ENCODE data around the gene PRKCB. TPM values are rescaled to one million over a fixed set of nuclear protein-coding genes. Genes with fewer than 3 reads are reported as not detected.

The PRKCB gene
- total RNA-seq, 1 experiment from 2014 or later, result 0.89 TPM

- ChIA-PET POLR2A (no interaction called here), RAD21 (ENCODE audit: low non-redundant PET in 1 of 2, low total read pairs in 2 of 2, uncharacterized antibody in 2 of 2, unreplicated experiment in 2 of 2) (no interaction called here), CTCF (no interaction called here)
- no peaks in the 10 kb centered on the region for H3K36me3 ChIP-seq (ENCODE audit: control insufficient read depth in 1 of 2, insufficient read depth in 2 of 2, low read length in 2 of 2)
- no peaks in the 10 kb centered on the region for H4K20me1 ChIP-seq (ENCODE audit: insufficient read depth)
- H3K9ac ChIP-seq (ENCODE audit: low read length), result no peak overlapping the region
- no peaks in the 10 kb centered on the region for H3K9me3 ChIP-seq (ENCODE audit: control insufficient read depth in 1 of 2, insufficient read depth in 1 of 2, low read depth in 1 of 2, low read length in 2 of 2)
- ATAC-seq (no peak), DNase-seq (ENCODE audit: low read depth, low spot score) (no peak)
- intact Hi-C loops (cut with micrococcal nuclease), result no loop called here
- no peak overlapping the region for H2AFZ ChIP-seq (ENCODE audit: low read depth, low read length, poor library complexity, severe bottlenecking)
- no peaks in the 10 kb centered on the region for H3K79me2 ChIP-seq (ENCODE audit: insufficient read depth, low read length)
- H3K9me2 ChIP-seq (ENCODE audit: insufficient read depth), result no peaks in the 10 kb centered on the region
- H3K27me3 ChIP-seq (ENCODE audit: insufficient read depth, low read length), result 0 out of 2 replicates have a peak, but pooled peaks cover 4% of the 10 kb centered on the region
- H3K4me3 ChIP-seq (replicated peaks in 1 of 2; ENCODE audit: low read depth in 1 of 2, low read length in 2 of 2), result no peak overlapping the region
- H3K4me1 ChIP-seq (ENCODE audit: control insufficient read depth in 1 of 2, insufficient read depth in 2 of 2, low read length in 2 of 2), result no peaks in the 10 kb centered on the region
- BruUV-seq (replicated peaks), result no TSS peak
- no peak overlapping the region for H3K4me2 ChIP-seq (ENCODE audit: low read length)
- TF ChIP-seq MAX (IDR thresholded peaks at IDR 0.05), result no peak
- TF ChIP-seq FOSL1 (IDR thresholded peaks at IDR 0.05; ENCODE audit: low read depth), result no peak
- no peak for TF ChIP-seq CTCF (IDR thresholded peaks at IDR 0.05 in 2 of 3, conservative IDR thresholded peaks at IDR 0.05 in 1 of 3; ENCODE audit: borderline replicate concordance in 1 of 3, insufficient read depth in 1 of 3, low read depth in 2 of 3, low read length in 2 of 3)
- no peak for TF ChIP-seq CBX3 (IDR thresholded peaks at IDR 0.05; ENCODE audit: low read depth)
- TF ChIP-seq POLR2AphosphoS5 (IDR thresholded peaks at IDR 0.05; ENCODE audit: low read depth, low read length), result no peak
- no peak for TF ChIP-seq TCF7L2 (IDR thresholded peaks at IDR 0.05; ENCODE audit: borderline replicate concordance, extremely low read depth, insufficient read depth, insufficient read length)
- TF ChIP-seq POLR2A (IDR thresholded peaks at IDR 0.05; ENCODE audit: borderline replicate concordance, extremely low read depth, insufficient read depth, insufficient read length), result no peak
- TF ChIP-seq ATF3 (IDR thresholded peaks at IDR 0.05), result no peak
- TF ChIP-seq, protein P1, sequence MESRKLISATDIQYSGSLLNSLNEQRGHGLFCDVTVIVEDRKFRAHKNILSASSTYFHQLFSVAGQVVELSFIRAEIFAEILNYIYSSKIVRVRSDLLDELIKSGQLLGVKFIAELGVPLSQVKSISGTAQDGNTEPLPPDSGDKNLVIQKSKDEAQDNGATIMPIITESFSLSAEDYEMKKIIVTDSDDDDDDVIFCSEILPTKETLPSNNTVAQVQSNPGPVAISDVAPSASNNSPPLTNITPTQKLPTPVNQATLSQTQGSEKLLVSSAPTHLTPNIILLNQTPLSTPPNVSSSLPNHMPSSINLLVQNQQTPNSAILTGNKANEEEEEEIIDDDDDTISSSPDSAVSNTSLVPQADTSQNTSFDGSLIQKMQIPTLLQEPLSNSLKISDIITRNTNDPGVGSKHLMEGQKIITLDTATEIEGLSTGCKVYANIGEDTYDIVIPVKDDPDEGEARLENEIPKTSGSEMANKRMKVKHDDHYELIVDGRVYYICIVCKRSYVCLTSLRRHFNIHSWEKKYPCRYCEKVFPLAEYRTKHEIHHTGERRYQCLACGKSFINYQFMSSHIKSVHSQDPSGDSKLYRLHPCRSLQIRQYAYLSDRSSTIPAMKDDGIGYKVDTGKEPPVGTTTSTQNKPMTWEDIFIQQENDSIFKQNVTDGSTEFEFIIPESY (IDR thresholded peaks at IDR 0.05; ENCODE audit: extremely low read depth, insufficient replicate concordance, low read length), result no peak
- no peak for TF ChIP-seq REST (IDR thresholded peaks at IDR 0.05; ENCODE audit: low read depth)
- TF ChIP-seq RAD21 (IDR thresholded peaks at IDR 0.05; ENCODE audit: low read depth), result no peak
- H3K27ac ChIP-seq (ENCODE audit: low read depth, low read length), result no peak overlapping the region
Measured at GRCh38 chr16:23788685-23789084, 47.1 kb upstream of the PRKCB start.

Data from HCT116 (cell line).